Progenitor cell of endocrine pancreas (in vitro differentiated cells): ENCODE measurements around the gene KCNA2. TPM values are rescaled to one million over a fixed set of nuclear protein-coding genes. Genes with fewer than 3 reads are reported as not detected.

ENCODE experiments used
- DNase-seq: peaks from one replicate; pipeline ENCODE4 v3.0.0; 2021; ENCODE audit warnings: low spot score; ENCODE audit not compliant: unreplicated experiment
- H3K27ac Mint-ChIP-seq: 2 replicates; pipeline ENCODE4 v1.8.0; 2021; ENCODE audit warnings: mild to moderate bottlenecking, moderate library complexity, mixed read lengths
- H3K27me3 Mint-ChIP-seq: 2 replicates; pipeline ENCODE4 v1.8.0; 2021; ENCODE audit warnings: mixed read lengths
- H3K36me3 Mint-ChIP-seq: 2 replicates; pipeline ENCODE4 v1.8.0; 2022; ENCODE audit warnings: mixed read lengths; ENCODE audit not compliant: insufficient read depth
- H3K4me1 Mint-ChIP-seq: 2 replicates; pipeline ENCODE4 v1.8.0; 2021; ENCODE audit warnings: low read depth, mixed read lengths
- H3K4me3 Mint-ChIP-seq: 2 replicates; pipeline ENCODE4 v1.8.0; 2021; ENCODE audit warnings: low read depth, mild to moderate bottlenecking, moderate library complexity, mixed read lengths
- H3K9me3 Mint-ChIP-seq: 2 replicates; pipeline ENCODE4 v1.8.0; 2021; ENCODE audit warnings: low read depth, mixed read lengths
- total RNA-seq: library from RNA; stranded (reverse); gene quantifications from 2 replicates; pipeline ENCODE4 v1.2.1, GENCODE V29; 2021
- TF ChIP-seq, protein P1 (sequence below): fragments of 200-600 bp; sonication (generic); IDR thresholded peaks from one replicate; pipeline ENCODE4 v1.5.0; 2021; ENCODE audit warnings: antibody characterized with exemption, mild to moderate bottlenecking; ENCODE audit not compliant: unreplicated experiment

KCNA2 gene
- total RNA-seq, 1 donor from 2014 or later: 0.05 TPM

- Mint-ChIP-seq H3K9me3 (no peaks in the 10 kb centered on the region), H3K27me3 (peaks cover 65% of the 10 kb centered on the region), H3K27ac (no peak overlapping the region), H3K4me1 (no peaks in the 10 kb centered on the region), H3K36me3 (no peaks in the 10 kb centered on the region), H3K4me3 (no peak overlapping the region)
- TF ChIP-seq, protein P1, sequence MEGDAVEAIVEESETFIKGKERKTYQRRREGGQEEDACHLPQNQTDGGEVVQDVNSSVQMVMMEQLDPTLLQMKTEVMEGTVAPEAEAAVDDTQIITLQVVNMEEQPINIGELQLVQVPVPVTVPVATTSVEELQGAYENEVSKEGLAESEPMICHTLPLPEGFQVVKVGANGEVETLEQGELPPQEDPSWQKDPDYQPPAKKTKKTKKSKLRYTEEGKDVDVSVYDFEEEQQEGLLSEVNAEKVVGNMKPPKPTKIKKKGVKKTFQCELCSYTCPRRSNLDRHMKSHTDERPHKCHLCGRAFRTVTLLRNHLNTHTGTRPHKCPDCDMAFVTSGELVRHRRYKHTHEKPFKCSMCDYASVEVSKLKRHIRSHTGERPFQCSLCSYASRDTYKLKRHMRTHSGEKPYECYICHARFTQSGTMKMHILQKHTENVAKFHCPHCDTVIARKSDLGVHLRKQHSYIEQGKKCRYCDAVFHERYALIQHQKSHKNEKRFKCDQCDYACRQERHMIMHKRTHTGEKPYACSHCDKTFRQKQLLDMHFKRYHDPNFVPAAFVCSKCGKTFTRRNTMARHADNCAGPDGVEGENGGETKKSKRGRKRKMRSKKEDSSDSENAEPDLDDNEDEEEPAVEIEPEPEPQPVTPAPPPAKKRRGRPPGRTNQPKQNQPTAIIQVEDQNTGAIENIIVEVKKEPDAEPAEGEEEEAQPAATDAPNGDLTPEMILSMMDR: no peak
- no peak for DNase-seq
Measured at GRCh38 chr1:110600716-110601115, 5.4 kb downstream of the KCNA2 start.

DNA sequence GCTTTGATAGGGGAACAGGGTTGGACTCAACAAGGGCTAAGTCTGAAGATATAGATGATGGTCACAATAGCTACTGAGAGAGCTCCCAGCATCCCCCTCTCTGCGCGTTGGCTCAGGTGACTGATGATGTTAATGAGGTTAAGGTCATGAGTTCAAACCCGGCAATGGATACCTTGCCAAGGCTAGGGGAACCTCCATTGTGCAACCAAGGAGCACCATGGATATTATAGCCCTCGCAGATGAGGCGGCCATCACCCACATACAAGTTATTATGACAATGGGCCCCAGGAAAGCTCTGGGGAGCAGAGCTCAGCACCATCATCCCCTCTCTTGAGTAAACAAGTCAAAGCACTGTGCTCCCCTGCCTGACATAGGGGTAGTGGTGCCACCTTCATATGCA lies 8.2 kb downstream of the KCNA2 start:
- Mint-ChIP-seq H3K36me3 (no peaks in the 10 kb centered on the region), H3K27me3 (peaks cover 55% of the 10 kb centered on the region), H3K4me3 (no peak overlapping the region), H3K9me3 (no peaks in the 10 kb centered on the region), H3K27ac (no peak overlapping the region), H3K4me1 (no peaks in the 10 kb centered on the region)
- TF ChIP-seq, protein P1: no peak
- DNase-seq: no peak

DNA sequence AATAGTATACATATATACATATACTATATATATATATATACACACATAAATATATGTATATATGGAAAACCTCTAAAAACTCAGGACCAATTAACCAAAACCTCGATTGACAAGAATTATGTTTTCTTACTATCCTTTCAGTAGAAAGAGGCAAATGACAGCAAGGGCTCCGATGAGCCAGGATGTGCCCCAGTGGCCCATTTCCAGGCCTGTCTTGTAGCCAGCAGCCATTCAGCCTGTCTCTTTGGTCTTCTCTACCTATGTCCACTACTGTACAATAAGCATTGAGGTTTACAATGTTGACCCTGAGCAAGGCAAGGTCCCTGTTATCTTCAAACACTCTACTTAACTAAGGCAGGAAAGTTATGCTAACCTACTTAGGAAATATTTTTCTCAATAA lies 9.8 kb downstream of the KCNA2 start:
- H3K27ac Mint-ChIP-seq: no peak overlapping the region
- H3K4me3 Mint-ChIP-seq: no peak overlapping the region
- TF ChIP-seq, protein P1: no peak
- H3K4me1 Mint-ChIP-seq: no peaks in the 10 kb centered on the region
- no peaks in the 10 kb centered on the region for H3K36me3 Mint-ChIP-seq
- H3K9me3 Mint-ChIP-seq: no peaks in the 10 kb centered on the region
- H3K27me3 Mint-ChIP-seq: peaks cover 52% of the 10 kb centered on the region
- DNase-seq: no peak

DNA sequence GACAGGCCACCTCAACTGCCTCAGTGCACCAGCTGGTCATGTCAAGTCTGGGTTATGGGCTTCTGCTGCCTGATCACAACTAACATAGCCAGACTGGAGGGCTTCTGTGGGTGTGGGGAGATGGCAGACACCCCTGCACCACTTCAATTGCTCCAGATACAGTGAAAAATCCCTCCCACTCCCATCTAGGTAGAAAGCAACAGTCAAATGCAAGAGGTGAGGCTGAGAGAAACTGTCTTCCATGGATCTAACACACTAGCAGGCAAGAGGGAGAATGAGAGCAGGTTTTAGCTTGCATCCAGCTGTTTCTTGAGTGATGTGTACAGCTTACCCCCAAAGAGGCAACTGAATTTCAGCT lies 10.8 kb downstream of the KCNA2 start:
- DNase-seq: no peak
- Mint-ChIP-seq H3K9me3 (no peaks in the 10 kb centered on the region), H3K4me1 (no peaks in the 10 kb centered on the region), H3K36me3 (no peaks in the 10 kb centered on the region), H3K27me3 (peaks cover 54% of the 10 kb centered on the region), H3K27ac (no peak overlapping the region), H3K4me3 (no peak overlapping the region)
- TF ChIP-seq, protein P1: no peak

- DNase-seq: no peak
- no peak overlapping the region for H3K27ac Mint-ChIP-seq
- H3K4me1 Mint-ChIP-seq: no peaks in the 10 kb centered on the region
- H3K4me3 Mint-ChIP-seq: no peak overlapping the region
- no peaks in the 10 kb centered on the region for H3K36me3 Mint-ChIP-seq
- TF ChIP-seq, protein P1: no peak
- peaks cover 51% of the 10 kb centered on the region for H3K27me3 Mint-ChIP-seq
- no peaks in the 10 kb centered on the region for H3K9me3 Mint-ChIP-seq
Measured at GRCh38 chr1:110594456-110595352, 11.5 kb downstream of the KCNA2 start.
